Measurements from ENCODE around the gene HLA-DOA.

DNA sequence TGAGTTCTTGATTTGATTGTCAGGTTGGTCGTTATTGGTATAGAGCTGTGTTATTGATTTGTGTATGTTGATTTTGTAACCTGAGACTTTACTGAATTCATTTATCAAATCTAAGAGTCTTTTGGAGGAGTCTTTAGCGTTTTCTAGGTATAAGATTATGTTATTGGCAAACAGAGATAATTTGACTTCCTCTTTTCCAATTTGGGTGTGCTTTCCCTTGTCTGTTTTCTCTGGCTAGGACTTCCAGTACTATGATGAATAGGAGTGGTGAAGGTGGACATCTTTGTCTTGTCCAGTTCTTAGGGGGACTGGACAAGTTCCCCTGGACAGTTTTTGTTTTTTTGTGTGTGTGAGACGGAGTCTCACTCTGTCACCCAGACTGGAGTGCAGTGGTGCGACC is 17.4 kb downstream of the HLA-DOA start:
- no peak for TF ChIP-seq POLR2AphosphoS5 (IDR thresholded peaks at IDR 0.05)
- TF ChIP-seq POLR2A (IDR thresholded peaks at IDR 0.05; ENCODE audit: low read depth) = no peak
- TF ChIP-seq, protein P1, sequence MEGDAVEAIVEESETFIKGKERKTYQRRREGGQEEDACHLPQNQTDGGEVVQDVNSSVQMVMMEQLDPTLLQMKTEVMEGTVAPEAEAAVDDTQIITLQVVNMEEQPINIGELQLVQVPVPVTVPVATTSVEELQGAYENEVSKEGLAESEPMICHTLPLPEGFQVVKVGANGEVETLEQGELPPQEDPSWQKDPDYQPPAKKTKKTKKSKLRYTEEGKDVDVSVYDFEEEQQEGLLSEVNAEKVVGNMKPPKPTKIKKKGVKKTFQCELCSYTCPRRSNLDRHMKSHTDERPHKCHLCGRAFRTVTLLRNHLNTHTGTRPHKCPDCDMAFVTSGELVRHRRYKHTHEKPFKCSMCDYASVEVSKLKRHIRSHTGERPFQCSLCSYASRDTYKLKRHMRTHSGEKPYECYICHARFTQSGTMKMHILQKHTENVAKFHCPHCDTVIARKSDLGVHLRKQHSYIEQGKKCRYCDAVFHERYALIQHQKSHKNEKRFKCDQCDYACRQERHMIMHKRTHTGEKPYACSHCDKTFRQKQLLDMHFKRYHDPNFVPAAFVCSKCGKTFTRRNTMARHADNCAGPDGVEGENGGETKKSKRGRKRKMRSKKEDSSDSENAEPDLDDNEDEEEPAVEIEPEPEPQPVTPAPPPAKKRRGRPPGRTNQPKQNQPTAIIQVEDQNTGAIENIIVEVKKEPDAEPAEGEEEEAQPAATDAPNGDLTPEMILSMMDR (IDR thresholded peaks at IDR 0.05) = no peak
- TF ChIP-seq EP300 (IDR thresholded peaks at IDR 0.05) = no peak
